IPS-NIHi7 (cell line): ENCODE measurements around the gene CCND2.

ENCODE experiments used
- DNase-seq: peaks from one replicate; pipeline ENCODE4 v3.0.0; 2012; ENCODE audit warnings: mixed read lengths; ENCODE audit errors: extremely low spot score

CCND2 gene

DNA sequence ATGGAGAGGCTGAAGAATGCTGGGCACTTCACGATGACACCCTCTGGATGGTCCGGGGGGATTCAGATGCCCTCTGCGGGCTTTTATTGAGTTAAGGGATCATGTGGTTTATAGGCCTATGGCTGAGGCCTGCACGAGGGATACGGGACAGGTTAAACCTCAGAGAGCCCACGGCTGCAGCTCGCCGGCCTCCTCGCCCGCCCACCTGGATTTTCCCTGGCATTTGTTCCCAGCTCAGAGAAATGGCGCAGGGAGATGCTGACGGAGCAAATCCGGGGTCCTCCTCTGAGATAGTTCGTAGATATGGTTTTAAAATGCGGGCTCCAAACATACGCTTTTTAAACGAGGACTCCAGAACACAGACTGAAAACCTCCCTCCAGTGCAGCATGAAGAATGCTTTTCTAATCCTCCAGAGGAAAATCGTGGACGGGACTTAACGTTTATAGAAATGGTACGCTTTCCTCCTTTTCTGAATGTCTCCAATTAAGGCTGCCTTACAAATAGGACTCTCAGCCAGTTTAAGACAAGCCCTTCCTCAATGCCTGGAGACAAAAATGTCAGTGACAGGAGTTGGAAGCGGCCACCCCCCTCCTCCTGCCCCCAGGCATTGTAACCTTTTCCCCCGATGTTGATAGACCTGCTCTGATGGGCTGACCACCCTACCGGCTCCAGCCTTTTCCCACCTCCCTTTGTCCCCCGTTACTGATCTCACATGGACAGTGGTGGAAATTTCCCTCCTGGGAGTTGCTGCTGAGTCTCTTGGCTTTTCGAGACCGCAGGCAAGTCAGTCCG is 16.6 kb downstream of the CCND2 start:
- DNase-seq, result no peak

DNA sequence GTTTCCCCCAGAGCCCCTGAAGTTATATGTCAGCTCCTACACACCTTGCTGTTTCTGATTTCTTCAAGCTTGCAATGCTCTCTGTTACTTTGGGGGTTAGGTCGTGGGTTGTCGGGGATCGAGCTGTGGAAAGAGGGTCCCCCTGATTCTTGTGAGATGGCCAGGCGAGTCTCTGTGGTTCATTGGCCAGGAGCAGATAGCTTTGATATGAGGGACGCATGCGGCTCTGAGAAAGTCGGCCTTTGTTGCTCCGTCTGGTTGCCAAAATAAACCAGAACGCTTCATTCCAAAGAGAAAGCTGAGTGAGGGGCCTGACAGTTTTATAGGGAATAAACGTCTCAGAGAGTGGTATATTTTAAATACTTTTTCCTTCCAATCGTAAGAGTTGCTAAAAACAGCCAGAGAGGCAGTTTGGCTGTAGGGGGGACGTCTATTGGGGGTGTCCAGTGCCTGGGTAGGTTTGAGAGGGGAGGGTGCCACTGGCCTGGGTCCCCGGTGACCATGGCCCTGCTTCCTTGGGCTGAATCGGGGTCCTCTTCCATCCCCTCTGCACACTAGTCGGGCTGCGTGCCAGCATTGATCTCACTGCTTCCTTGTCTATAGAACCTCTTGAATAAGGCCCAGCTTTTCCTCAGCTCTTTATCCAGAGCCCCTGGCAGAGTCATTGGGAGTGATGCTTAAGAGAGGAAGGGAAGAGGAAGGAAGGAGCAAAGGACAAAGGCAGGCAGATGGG is 18.9 kb downstream of the CCND2 start:
- no peak for DNase-seq

DNA sequence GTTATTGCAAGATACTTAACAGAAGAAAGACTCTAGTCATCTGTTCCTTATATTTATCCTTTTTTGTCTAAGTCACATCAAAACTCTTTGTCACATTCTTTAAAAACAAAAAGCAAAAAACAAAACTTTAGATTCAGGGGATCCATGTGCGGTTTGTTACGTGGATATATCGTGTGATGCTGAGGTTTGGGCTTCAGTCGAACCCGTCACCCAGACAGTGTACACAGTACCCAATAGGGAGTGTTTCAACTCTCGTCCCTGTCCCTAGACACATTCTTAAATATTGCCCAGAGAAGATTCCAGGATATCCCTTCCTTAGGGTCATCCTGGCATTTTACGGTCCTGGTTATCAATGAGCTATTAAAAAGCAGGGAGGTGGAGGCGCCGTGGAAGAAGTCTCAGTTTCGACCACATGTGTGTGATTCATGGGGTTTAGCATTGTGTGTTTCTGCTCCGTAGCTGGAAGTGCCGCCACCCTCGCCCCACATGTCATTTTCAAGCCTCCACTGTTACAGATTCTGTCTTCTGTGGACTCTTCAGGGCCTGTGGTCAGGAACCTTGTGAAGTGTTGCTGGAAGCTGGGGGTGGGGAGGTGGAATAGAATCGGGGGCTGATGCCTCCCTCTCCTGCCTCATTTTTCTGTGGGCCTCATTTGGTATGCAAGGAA is 19.9 kb downstream of the CCND2 start:
- no peak for DNase-seq

DNA sequence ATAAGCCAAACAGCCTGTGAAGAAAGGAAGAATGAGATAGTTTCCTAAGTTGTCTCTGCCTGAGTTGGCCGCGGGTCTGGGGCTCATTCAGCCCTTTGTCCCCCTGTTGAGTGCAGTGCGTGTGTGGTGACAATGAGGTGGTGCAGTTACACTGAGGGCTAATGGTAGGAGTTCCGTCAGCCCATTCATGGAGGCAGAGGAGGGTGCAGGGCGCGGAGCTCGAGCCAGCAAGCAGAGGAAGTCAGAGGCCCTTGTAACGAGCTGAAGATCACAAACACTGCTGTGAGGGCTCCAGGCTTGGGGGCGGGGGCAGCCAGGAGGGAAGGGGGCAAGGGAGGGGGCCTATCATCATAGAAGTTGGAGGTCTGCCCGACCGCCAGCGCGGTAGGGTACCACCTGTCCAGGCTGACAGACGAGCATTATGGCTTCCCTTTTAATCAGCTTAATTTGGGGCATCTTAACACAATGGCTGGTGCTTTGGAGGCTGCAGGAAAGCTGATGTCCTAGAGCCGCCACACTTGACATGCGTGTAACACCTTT is 20.5 kb downstream of the CCND2 start:
- no peak for DNase-seq

DNA sequence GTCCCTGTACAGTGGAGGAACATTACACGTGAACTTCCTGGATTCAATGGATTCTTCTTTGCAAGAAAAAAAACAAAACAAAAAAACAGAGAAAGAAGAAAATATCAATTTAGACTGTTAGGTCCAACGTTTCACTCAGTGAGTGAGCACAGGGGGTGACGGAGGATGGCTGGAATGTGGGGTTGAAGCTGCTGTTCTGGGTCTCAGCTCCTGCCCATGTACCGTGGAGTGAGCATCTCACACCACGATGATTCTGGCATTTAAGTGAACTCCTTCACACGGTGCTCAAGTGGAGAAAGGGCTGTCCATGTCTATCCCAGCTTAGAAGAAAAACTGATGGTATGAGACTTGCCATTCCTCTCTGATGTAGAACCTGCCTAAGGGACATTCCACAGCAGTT is 23.2 kb downstream of the CCND2 start:
- no peak for DNase-seq

DNA sequence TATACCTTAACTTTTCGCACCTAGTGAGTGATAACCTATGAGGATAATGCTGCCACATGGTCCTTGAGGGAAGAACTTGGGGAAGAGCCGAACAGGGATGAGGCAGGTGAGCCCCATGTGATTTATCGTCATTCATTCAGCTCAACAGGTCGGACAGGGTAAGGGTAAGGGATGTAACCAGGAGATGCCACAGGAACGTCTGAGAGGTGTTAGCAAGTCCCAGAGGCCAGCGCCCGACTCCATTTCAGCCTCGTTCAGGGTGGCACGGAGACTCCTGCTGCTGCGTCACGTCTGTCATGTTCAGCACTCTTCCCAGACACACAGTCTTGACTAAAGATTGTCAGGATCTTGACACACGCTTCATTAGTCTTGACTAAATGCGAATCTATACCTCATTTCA is 24.1 kb downstream of the CCND2 start:
- no peak for DNase-seq

DNA sequence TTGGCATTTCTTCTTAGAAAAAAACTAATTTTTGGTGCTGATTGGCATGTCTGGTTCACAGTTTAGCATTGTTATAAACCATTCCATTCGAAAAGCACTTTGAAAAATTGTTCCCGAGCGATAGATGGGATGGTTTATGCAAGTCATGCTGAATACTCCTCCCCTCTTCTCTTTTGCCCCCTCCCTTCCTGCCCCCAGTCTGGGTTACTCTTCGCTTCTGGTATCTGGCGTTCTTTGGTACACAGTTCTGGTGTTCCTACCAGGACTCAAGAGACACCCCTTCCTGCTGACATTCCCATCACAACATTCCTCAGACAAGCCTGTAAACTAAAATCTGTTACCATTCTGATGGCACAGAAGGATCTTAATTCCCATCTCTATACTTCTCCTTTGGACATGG is 27.3 kb downstream of the CCND2 start:
- no peak for DNase-seq

DNA sequence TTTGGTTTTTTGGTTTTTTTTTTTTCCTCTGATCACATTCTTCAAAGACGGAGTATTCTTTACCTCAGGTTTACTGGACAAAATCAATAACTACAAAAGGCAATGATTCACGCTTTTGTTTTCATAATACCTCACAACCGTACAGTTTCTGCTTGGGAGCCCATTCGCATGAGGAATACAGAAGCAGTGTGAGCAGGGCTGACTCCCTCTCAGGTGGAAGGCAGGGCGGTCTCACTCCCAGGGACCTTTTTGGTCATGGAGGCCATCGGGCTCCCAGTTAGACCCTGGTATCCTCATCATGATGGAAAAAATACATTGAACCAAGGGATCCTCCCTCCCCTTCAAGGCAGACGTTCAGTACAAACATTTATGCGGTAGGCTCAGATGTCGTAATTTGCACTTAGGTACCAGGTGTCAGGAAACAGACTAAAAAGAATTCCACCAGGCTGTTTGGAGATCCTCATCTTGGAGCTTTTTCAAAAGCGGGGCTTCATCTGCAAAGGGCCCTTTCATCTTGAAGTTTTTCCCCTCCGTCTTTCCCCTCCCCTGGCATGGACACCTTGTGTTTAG is 28.5 kb downstream of the CCND2 start:
- DNase-seq, result no peak

DNA sequence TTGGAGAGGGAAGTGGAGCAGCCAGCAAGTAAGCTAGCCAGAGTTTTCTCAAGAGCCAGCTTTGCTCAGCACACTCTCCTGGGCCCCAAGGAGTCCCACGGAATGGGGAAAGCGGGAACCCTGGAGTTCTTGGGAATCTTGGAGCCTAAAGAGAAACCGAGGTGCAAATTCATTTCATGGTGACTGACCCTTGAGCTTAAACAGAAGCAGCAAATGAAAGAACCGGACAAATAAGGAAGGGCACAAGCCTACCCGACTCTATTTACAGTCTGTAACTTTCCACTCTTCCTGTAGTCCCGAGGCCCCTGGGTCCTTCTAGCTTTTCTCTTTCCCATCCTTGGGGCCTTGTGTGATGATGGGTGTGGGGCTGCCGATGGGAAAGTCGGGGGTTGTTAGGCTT is 29.3 kb downstream of the CCND2 start:
- no peak for DNase-seq

DNA sequence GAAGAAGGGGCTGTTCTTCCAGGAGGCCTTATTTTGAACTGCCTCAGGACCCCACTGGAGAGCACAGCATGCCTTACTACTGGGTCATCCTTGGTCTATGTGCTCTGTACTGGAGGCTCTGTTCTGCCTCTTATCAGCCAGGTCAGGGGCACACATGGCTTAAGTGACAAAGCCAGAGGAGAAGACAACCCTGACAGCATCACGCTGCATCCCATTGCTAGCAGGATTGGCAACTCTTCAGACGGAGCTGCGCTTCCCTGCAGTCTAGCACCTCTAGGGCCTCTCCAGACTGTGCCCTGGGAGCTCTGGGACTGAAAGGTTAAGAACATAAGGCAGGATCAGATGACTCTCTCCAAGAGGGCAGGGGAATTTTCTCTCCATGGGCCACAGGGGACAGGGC is 30.2 kb downstream of the CCND2 start:
- DNase-seq, result no peak

DNA sequence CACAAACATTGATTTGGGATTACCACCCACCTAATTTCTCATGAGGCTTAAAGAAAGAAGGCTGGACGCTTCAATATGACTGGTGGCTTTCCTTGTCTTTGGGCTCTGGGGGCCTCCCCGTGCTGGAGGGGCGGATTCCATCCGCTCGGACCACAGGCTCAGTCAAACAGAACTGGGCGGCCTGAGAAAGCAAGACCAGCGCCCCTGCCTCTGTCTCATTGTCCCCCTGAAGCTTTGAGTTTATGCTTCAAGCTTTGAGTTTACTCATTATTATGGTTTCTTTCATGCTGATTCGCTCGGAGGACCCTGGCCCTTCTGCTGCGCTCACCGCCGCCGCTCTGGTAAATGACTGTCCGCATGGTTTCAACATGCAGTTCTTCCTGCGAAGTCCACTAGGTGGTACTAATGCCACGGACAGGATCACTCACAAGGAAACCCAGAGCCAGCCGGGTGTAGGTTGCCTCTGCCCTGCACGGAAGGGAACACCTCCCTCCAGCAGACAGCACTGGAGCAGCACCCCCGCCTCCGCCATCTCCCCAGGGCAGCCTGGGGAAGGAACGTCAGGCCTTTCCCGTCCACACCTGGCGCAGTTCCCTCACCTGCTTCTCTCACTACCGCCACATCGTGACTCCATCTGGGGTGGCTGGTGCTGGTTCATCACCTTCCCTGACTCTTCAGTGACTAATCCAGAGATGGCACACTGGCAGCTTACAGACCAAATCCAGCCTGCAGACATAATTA is 34.2 kb downstream of the CCND2 start:
- DNase-seq, result peak; percentile 97

DNA sequence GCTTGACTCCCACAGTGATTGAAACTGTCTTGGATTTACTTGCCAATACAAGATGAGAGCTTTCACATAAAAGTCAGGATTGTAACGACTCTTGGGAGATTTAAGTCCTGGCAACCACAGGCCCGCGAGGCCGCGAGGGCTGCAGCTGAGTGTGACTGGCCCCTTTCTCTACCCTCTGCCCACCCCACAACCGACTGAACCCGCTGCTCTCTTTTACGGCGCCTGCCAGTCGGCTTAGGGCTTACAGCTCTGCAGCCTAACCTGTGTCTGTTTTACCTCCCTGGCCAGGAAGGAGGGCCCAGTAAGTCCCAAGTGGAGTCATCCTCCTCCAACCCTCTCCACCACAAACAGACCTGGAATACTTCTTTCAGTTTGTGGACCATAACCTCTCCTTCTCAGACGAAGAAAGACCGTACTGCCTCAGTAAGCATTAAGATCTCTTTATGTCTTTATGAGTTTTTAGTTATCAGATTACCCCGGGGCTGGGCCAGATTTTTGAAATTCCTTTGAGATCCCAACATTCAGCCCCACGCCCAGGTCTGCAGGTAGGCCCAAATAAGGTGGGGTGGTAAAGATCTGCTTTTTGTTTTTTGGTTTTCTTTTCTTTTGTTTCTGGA is 34.9 kb downstream of the CCND2 start:
- no peak for DNase-seq

DNA sequence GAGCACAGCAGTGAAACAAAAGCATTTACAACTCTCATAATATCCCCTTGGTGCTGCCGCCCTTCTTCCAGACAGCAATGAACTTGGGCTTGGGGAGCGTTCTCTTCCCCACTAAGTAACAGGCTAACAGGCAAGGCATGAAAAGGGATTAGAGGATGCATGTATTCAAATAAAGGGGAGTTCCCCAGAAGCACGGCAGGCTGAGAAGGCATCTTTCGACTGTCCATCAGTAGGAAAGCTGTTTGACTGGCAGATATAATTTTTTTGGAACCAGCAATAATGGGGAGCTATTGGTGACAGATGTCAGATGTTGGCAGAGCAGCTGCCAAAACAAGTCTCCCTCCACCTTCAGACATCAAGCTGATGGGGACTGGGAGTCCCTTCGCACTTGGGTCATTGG is 38.2 kb downstream of the CCND2 start:
- DNase-seq, result no peak

DNA sequence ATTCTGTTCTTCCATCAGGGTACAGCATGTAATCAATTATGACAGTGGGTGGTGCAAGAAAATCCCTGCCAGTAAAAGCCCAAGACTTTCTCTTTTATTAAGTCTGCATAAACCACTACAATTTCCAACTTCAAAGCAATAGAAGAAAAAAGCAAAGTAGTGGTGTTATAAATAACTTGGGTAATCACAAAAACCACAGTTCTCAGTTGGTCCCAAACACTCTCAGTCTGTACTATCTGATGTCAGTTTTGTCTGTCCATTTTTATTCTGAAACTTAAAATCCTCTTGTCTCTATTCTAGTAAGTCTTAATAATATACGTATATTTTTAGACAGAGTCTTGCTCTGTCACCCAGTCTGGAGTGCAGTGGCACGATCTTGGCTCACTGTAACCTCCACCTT is 38.7 kb downstream of the CCND2 start:
- DNase-seq, result no peak

DNA sequence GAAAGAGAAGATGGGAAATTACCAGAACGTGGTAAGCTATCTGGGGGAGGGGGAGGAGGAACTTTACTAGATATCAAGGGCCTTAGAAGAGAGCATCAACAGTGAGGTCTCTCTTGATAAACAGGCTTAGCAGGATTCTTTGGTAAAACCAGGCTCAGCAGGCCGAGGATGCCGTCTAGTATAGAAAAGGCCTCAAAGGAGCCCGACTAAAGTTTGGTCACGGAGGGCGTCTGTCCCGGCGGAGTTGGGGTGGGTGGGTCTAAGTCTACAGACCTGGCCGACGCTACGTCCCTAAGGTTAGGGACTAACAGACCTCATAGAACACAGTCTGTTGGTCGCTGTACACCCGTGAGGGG is 46.9 kb downstream of the CCND2 start:
- DNase-seq, result no peak

DNA sequence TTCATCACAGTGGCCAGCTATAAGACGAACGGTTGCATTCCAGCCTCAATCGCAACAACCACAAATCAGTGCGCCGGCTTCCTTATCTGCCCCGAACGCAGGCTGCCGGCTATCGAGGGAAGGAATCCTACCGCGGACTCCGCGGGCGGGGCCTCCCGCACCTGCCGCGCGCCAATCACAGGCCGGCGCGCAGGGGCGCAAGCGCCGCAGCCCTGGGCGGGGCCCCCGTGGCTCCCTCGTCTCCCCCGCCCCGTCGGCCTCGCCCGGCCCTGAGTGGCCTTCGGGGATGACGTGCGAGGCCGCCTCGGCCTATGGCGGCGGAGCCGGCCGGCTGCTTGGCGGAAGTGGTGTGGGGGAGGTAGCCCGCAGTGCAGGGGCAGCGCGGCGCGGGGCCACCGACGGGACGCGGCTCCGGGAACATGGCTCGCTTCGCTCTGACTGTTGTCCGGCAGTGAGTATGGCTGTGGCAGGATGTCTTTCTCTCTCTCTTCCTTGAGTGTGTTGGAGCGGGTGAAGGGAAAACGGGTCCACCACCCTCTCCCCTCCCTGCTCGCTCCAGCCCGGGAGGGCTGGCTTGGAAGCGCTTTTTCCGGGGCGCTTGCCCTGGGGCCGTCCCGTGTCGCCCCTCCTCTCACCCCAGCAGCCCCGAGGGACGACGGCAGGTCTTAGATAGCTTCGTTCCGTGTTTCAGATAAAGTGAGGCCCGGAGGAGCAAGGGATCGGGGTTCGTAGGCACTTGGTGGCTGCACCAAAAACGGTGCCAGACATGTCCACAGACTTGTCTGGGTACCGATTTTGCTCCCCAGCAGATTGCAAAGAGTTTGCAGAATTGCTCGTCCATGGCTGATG is 47.5 kb downstream of the CCND2 start, which contains the start of gene TIGAR:
TSS of gene TIGAR (plus strand) at position 361 of the 849 bp plus-strand sequence. CDS start at position 420, 59 bp downstream.
- DNase-seq, result peak; percentile 99

DNA sequence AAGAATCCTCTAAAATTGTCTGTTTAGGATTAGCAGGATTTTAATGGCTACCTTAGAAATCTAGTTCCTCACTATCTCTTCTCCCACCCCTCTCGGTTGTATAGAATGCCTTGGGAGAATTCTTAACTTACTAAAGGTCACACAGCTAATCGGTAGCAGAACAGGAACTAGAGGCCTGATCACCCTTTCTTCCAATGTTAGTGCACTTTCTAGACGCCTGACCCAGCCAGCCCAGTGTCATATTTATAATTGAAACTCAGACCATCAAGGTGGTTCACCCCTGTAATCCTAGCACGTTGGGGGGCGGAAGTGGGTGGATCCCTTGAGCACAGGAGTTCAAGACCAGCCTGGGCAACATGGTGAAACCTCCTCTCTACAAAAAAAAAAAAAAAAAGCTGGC is 49.2 kb downstream of the CCND2 start:
- no peak for DNase-seq
